ENCODE results near the gene MTMR4. TPM values are rescaled to one million over a fixed set of nuclear protein-coding genes. Genes with fewer than 3 reads are reported as not detected.
A peak's percentile ranks its signal among the peaks of the same experiment; 100 is the strongest.
"Not testable (repeated sequence)": the region's sequence is repeated elsewhere in the genome, so short reads cannot be mapped to it uniquely, and the experiment has no call there.

Gene MTMR4
- total RNA-seq, 1 donor, result 44.9 TPM

GRCh38 chr17:58510075-58510474 is 4.4 kb downstream of the MTMR4 start:
- H3K4me3 ChIP-seq (ENCODE audit: low read depth, low read length), result no peak overlapping the region
- DNase-seq (ENCODE audit: low read depth), result no peak
- no peak for TF ChIP-seq CTCF (IDR thresholded peaks at IDR 0.05; ENCODE audit: insufficient read depth, low read depth, low read length)

GRCh38 chr17:58508341-58509067 is 5.9 kb downstream of the MTMR4 start:
- no peak for TF ChIP-seq CTCF (IDR thresholded peaks at IDR 0.05; ENCODE audit: insufficient read depth, low read depth, low read length)
- no peak for DNase-seq (ENCODE audit: low read depth)
- no peak overlapping the region for H3K4me3 ChIP-seq (ENCODE audit: low read depth, low read length)

GRCh38 chr17:58507123-58507634 is 7.3 kb downstream of the MTMR4 start:
- no peak for TF ChIP-seq CTCF (IDR thresholded peaks at IDR 0.05; ENCODE audit: insufficient read depth, low read depth, low read length)
- no peak overlapping the region for H3K4me3 ChIP-seq (ENCODE audit: low read depth, low read length)
- DNase-seq (ENCODE audit: low read depth), result peak; percentile 30

GRCh38 chr17:58506354-58507080 is 7.9 kb downstream of the MTMR4 start:
- no peak for TF ChIP-seq CTCF (IDR thresholded peaks at IDR 0.05; ENCODE audit: insufficient read depth, low read depth, low read length)
- DNase-seq (ENCODE audit: low read depth), result no peak
- no peak overlapping the region for H3K4me3 ChIP-seq (ENCODE audit: low read depth, low read length)

- no peak for DNase-seq (ENCODE audit: low read depth)
- no peak for TF ChIP-seq CTCF (IDR thresholded peaks at IDR 0.05; ENCODE audit: insufficient read depth, low read depth, low read length)
- no peak overlapping the region for H3K4me3 ChIP-seq (ENCODE audit: low read depth, low read length)
Observed at GRCh38 chr17:58504826-58505351, 9.5 kb downstream of the MTMR4 start.

- H3K4me3 ChIP-seq (ENCODE audit: low read depth, low read length), result no peak overlapping the region
- no peak for TF ChIP-seq CTCF (IDR thresholded peaks at IDR 0.05; ENCODE audit: insufficient read depth, low read depth, low read length)
- DNase-seq (ENCODE audit: low read depth), result no peak
Observed at GRCh38 chr17:58503866-58504265, 10.6 kb downstream of the MTMR4 start.

GRCh38 chr17:58503134-58503533 is 11.3 kb downstream of the MTMR4 start:
- not testable (repeated sequence) for H3K4me3 ChIP-seq (ENCODE audit: low read depth, low read length); DNase-seq (ENCODE audit: low read depth)
